NCI-H1092 treated with DMSO at 0.1 percent for 48 hours (cell line): ENCODE data around the gene CGB3.

Experiments used
- DNase-seq: peaks from one replicate; lab custom pipeline; 2025; lab: John Stamatoyannopoulos, UW

CGB3 gene

GRCh38 chr19:49016067-49016839 lies 7.9 kb downstream of the CGB3 start:
- no peak for DNase-seq

- DNase-seq, result no peak
Measured at GRCh38 chr19:49014870-49015255, 9.3 kb downstream of the CGB3 start.

DNA sequence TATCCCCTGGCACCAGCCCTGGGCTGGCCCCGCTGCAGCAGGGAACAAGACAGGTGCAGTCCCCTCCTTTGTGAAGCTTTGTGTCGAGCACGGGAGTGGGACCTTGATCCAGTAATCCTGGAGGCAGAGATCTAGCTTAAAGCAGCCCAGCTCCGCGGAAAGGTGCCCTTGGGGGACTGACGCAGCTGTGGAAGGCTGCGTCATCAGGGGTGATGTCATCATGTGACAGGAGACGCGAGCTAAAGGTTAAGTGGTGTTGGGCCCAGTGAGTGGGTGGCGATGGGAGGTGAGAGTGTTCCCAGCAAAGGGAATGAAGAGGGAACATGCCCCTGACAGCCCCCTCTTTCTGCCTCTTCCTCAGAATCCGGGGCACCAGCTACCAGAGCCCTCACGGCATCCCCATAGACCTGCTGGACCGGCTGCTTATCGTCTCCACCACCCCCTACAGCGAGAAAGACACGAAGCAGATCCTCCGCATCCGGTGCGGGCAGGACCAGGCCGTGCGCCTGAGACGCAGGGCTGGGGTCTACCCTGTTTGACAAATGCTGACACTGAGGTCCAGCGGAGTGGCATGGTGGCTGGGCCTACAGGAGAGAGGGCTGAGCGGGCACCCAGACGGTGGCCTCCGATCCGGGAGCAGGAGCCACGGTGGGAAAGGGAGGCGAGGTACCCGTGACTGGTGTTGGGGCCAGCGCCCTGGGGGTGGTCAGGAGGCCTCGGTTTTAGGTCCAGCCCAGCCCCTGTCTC lies 9.8 kb downstream of the CGB3 start:
- DNase-seq, result no peak

GRCh38 chr19:49011194-49011593 lies 12.9 kb downstream of the CGB3 start:
- DNase-seq, result no peak

- DNase-seq, result no peak
Measured at GRCh38 chr19:49010453-49010852, 13.7 kb downstream of the CGB3 start.

- no peak for DNase-seq
Measured at GRCh38 chr19:49009828-49010227, 14.3 kb downstream of the CGB3 start.

- DNase-seq, result no peak
Measured at GRCh38 chr19:49006905-49007304, 17.2 kb downstream of the CGB3 start.

GRCh38 chr19:49004964-49005614 lies 19.0 kb downstream of the CGB3 start:
- DNase-seq, result no peak

DNA sequence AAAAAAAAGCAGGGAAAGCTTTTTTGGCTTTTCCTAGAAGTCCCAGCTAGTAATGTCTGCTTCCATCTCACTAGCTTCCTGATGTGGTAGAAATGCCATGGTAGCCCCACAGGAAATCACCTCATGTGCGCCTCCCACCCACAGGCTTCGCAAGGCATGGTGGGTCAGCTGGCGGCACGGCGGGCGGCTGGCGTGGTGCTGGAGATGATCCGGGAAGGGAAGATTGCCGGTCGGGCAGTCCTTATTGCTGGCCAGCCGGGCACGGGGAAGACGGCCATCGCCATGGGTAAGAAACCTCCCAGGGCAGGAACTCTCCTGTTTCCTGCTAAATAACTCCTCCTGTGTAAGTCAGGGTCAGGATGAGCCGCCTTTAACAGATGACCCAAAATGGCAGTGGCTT lies 20.0 kb downstream of the CGB3 start:
- DNase-seq, result no peak

DNA sequence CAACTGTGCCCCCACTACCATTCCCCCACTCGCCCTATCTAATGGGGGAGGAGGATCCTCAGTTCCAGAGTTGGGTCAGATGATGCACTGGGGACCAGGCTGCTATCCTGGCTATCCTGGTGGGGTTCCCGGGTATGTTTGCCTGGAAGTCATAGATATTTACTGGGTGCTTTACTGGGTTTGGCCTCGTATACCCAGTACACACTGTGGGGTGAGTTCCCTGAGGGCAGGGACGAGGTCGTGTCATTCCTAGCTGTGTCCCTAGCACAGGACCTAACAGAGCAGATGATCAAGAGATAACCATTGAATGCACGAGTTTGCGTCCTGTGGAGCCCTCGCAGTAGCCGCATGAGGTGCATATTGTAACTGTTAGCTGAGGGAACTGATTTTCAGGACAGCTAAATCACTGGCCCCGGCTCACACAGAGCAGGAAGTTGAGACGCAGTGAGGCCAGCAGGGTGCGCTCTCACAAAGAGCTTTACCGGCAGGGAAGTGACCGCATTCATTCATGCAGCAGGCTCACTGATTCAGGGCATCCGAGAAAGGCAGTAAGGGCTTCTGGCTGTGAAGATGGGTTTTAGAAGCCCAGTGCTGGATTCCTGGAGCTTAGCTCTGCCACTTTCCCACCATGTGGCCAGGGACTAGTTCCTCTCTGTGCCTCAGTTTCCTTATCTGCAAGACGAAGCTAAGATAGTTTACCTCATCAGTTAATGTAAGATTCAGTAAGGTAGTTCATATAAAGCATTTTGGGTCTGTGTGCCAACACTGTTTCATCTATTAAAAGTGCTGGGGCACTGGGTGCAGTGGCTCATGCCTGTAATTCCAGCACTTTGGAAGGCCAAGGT lies 24.4 kb downstream of the CGB3 start:
- no peak for DNase-seq

DNA sequence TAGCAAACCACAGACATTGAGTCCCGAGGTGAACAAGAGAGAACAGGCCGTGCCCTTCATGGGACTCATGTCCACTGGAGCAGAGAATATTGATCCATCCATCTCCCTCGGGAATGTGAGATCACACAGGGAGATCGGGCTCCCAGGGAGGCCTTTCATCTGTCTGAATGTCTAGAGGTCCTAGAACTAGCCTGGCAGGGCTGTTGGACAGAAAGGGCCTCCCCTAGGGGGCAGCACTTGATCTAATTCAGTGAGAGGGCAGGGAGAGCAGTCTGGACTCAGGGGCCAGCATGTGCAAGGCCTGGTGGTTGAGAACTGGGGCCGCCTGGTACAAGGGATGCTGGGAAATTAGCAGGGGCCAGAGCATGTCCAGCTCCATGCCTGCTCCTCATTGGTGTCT lies 26.2 kb downstream of the CGB3 start:
- no peak for DNase-seq

- DNase-seq, result no peak
Measured at GRCh38 chr19:48994035-48994386, 30.1 kb downstream of the CGB3 start.

DNA sequence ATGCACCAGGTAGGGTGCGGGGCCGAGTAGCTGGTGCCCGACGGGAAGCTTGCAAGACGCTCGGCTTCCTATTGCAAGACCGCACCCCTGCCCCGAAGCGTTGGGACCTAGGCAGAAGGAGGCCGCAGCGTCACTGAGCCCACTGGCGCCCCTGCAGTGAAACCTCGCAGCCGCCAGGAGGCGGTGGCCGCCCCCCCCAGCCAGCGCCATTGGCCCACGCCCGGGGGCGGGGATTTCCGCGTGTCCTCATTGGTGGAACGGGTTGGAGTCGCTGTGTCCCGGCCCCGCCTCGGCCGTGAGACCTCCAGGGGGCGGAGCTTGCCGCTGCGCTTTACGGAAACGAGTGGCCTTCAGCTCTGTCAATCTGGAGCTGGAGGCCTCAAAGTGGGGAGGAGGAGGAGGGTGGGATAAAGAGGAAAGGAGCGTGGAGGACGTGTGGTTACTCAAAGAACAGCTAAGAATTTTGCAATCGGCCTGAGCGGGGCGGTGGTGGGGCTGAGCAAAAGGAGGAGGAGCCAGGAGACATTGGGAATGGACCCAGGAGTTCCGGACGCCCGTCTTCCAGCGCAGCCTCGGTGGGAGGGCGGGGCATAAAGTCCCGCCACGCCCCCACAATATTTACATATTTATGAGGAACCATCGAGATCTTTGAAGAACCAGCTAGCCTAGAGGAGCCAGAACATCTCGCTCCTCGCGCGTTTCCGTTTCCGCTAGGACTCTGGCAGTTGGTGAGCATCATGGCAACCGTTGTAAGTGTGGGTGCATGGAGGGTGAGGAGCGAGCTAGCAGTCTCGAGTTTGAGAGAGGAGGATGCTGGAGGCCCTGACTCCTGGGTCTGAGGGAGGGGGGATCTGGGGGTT lies 30.7 kb downstream of the CGB3 start, which contains the start of the genes GYS1 and RUVBL2:
GYS1 (minus strand) TSS at position 135 of the 860 bp plus-strand sequence. CDS start 197 bp downstream, outside the sequence.
RUVBL2 (plus strand) TSS at position 713 of the 860 bp plus-strand sequence; CDS start at position 738, 25 bp downstream.
- peak; percentile 97 for DNase-seq

- DNase-seq, result no peak
Measured at GRCh38 chr19:48992581-48993174, 31.5 kb downstream of the CGB3 start.

DNA sequence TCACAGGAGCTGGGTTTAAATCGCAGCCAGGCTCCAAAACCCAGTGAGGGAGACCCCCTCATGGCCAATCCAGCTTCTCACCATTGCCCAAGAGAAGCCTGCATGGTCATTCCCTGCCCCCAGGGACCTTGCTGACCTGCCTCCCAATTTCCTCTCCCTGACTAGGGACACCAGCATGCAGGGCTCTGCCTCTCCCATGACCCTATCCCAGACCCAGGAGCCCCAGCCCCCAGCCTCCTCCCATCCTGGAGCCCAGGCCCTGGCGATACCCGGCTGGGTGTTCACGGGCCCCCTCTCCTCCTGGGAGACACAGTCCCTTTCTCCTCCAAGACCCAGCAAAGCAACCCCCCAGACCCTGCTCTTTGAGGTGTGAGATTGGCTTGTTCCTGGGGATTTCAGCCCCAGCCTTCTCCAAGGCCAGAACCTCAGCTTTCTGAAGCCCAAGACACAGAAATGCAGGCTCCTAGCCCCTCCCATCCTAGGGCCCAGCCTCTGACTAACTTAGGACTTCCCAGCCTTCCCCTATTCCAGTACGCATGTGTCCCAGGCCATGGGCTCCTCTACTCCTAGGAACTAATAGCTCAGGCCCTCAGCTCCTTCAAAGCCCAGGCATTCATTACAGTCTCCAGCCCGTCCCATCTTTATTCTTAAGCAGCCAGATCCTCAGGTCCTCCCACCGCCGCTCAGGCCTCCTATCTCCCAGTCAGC lies 32.1 kb downstream of the CGB3 start:
- DNase-seq, result no peak

- DNase-seq, result no peak
Measured at GRCh38 chr19:48991011-48991609, 33.0 kb downstream of the CGB3 start.

DNA sequence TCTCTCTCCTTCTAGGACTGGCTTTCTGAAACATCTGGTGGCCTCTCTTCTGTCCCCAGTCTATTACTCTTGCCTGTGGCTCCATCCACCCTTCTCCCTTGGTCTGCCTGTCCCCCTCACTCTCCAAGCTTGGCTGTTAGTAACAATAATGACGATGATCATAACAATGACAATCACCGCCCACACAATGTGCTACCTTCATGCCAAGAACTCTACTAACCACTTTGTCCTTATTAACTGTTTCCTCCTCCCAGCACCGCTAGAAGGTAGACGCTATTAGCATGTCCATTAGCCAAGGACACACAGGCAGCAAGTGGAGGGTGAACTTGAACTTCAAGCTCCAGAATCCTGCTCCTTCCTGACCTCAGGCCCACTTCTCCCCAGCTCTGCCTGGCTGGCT lies 33.7 kb downstream of the CGB3 start:
- no peak for DNase-seq

- DNase-seq, result no peak
Measured at GRCh38 chr19:48989701-48990291, 34.3 kb downstream of the CGB3 start.

- no peak for DNase-seq
Measured at GRCh38 chr19:48988860-48989259, 35.3 kb downstream of the CGB3 start.
